Activated B cell treated with CpG ODN at 0.5 μM for 24 hours (primary cell): ENCODE results near the gene RAB40B. TPM values are rescaled to one million over a fixed set of nuclear protein-coding genes. Genes with fewer than 3 reads are reported as not detected.

ENCODE experiments used
- ATAC-seq: fragments of 200-7000 bp; cut with Tn5 transposase; one replicate; pipeline ENCODE4 v1.10.0; 2021; ENCODE audit warnings: low read depth, mild to moderate bottlenecking, moderate library complexity
- CTCF ChIA-PET: fragments of 350-600 bp; sonication (Branson Sonifier 250); formaldehyde crosslinking; loops from one replicate; lab custom pipeline; 2021; ENCODE audit warnings: antibody characterized with exemption; lab: Charles Lee
- POLR2A ChIA-PET: fragments of 350-600 bp; sonication (Branson Sonifier 250); formaldehyde crosslinking; loops from one replicate; lab custom pipeline; 2021; ENCODE audit warnings: antibody characterized with exemption; lab: Charles Lee
- DNase-seq: peaks from one replicate; pipeline ENCODE4 v3.0.0; 2022
- H3K27ac Mint-ChIP-seq: one replicate; pipeline ENCODE4 v1.8.0; 2020; ENCODE audit warnings: mixed read lengths
- H3K27me3 Mint-ChIP-seq: one replicate; pipeline ENCODE4 v1.8.0; 2021; ENCODE audit warnings: mixed read lengths
- H3K36me3 Mint-ChIP-seq: one replicate; pipeline ENCODE4 v1.8.0; 2021; ENCODE audit warnings: low read depth, mixed read lengths
- H3K4me1 Mint-ChIP-seq: one replicate; pipeline ENCODE4 v1.8.0; 2021; ENCODE audit warnings: mixed read lengths
- H3K4me3 Mint-ChIP-seq: one replicate; pipeline ENCODE4 v1.8.0; 2020; ENCODE audit warnings: mild to moderate bottlenecking, mixed read lengths
- H3K9me3 Mint-ChIP-seq: one replicate; pipeline ENCODE4 v1.8.0; 2020; ENCODE audit warnings: mixed read lengths
- intact Hi-C: fragments of 100-400 bp; cut with micrococcal nuclease; formaldehyde crosslinking; loops from one replicate; pipeline ENCODE4 v1.15.1; 2024
- total RNA-seq: library from RNA; stranded (reverse); gene quantifications from 2 replicates; pipeline ENCODE4 v1.2.3, GENCODE V29; 2022
- TF ChIP-seq, protein P1 (sequence below): fragments of 200-600 bp; IDR thresholded peaks from one replicate; pipeline ENCODE4 v1.8.0; 2022; ENCODE audit warnings: antibody characterized with exemption, mild to moderate bottlenecking

Gene RAB40B
- total RNA-seq, 1 donor from 2014 or later, result 2.6 TPM

DNA sequence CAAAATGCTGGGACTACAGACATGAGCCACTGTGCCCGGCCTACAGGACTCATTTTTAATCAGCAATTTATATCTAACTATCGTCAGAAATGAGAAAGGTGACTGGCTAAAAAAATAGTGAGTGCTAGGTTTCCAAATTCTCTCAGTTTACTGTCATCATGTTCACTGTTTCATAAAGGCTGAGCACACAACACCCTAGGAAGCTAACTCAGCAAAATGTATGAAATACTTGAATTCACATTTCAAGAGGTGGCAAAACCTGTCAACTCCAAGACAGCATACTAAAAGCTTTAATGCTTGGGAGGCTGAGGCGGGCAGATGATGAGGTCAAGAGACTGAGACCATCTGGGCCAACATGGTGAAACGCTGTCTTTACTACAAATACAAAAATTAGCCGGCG lies 67.0 kb downstream of the RAB40B start:
- Mint-ChIP-seq H3K9me3 (peaks cover under 1% of the 10 kb centered on the region), H3K4me3 (no peak overlapping the region), H3K4me1 (peaks cover 6% of the 10 kb centered on the region), H3K27ac (no peak overlapping the region), H3K27me3 (no peaks in the 10 kb centered on the region), H3K36me3 (peaks cover 64% of the 10 kb centered on the region)
- intact Hi-C loops, result no loop called here
- POLR2A ChIA-PET, result no interaction called here
- no peak for ATAC-seq
- TF ChIP-seq, protein P1, sequence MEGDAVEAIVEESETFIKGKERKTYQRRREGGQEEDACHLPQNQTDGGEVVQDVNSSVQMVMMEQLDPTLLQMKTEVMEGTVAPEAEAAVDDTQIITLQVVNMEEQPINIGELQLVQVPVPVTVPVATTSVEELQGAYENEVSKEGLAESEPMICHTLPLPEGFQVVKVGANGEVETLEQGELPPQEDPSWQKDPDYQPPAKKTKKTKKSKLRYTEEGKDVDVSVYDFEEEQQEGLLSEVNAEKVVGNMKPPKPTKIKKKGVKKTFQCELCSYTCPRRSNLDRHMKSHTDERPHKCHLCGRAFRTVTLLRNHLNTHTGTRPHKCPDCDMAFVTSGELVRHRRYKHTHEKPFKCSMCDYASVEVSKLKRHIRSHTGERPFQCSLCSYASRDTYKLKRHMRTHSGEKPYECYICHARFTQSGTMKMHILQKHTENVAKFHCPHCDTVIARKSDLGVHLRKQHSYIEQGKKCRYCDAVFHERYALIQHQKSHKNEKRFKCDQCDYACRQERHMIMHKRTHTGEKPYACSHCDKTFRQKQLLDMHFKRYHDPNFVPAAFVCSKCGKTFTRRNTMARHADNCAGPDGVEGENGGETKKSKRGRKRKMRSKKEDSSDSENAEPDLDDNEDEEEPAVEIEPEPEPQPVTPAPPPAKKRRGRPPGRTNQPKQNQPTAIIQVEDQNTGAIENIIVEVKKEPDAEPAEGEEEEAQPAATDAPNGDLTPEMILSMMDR, result no peak
- DNase-seq, result no peak
- CTCF ChIA-PET, result no interaction called here

DNA sequence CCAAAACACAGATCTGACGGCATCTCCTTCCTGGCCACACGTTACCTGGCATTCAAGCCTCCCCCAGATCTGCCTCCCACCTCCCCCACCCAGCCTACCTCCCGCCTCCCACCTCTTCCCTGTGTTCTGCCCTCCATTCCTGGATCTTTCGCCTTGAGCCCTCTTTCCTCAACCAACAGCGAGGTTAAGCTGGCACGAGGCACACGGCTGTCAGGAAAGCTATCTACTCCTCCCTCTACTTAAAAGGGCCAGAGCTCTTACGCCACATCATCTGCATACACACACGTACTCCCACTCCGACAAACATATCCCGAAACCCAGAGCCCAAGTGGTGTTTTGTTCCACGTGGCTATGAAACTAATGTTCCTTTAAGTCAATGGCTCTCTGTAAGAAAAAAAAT lies 68.3 kb downstream of the RAB40B start:
- Mint-ChIP-seq H3K4me3 (no peak overlapping the region), H3K27me3 (no peaks in the 10 kb centered on the region), H3K27ac (no peak overlapping the region), H3K36me3 (peaks cover 65% of the 10 kb centered on the region), H3K9me3 (no peaks in the 10 kb centered on the region), H3K4me1 (peaks cover 6% of the 10 kb centered on the region)
- TF ChIP-seq, protein P1, result no peak
- POLR2A ChIA-PET, result no interaction called here
- intact Hi-C loops, result no loop called here
- DNase-seq, result no peak
- no peak for ATAC-seq
- CTCF ChIA-PET, result no interaction called here

DNA sequence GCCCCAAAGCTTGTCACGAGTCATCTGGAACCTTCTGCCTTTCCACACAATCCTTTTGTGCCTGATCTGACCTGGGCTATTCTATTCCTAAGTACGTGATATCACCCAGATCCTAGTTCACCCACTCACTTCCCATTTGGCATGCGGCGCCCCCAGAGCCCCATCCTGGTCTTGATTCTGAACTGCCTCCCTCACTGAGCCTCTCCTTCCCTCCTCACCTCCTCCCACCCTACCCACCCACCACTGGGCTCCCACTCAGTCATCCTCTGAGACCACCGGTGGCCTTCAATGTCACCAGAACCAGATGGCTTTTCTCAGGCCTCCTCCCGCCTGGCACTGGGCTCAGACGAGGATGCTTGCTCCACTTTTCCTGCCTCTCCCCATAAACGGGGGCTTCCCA lies 68.8 kb downstream of the RAB40B start:
- Mint-ChIP-seq H3K36me3 (peaks cover 69% of the 10 kb centered on the region), H3K27me3 (no peaks in the 10 kb centered on the region), H3K27ac (no peak overlapping the region), H3K9me3 (no peaks in the 10 kb centered on the region), H3K4me3 (no peak overlapping the region), H3K4me1 (peaks cover 6% of the 10 kb centered on the region)
- ChIA-PET CTCF (no interaction called here), POLR2A (no interaction called here)
- no peak for DNase-seq
- no peak for ATAC-seq
- intact Hi-C loops, result no loop called here
- TF ChIP-seq, protein P1, result no peak

DNA sequence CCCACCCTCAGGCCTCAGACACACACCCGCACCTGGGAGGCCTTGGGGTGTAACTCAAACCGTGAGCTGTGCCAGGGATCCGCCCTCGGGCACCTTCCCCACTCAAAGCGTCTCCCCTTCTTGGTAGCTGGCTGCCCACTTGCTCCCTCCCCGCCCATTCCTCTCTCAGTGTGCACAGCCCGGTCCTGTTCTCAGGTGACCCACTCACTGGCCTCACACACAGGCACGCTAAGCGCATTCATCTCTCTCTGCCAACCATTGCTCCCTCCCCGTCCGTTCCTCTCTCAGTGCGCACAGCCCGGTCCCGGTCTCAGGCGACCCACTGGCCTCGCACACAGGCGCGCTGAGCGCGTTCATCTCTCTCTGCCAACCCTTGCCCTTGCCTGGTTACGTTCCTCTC lies 71.1 kb downstream of the RAB40B start:
- no peak overlapping the region for H3K27ac Mint-ChIP-seq
- ATAC-seq (no peak), DNase-seq (no peak)
- POLR2A ChIA-PET, result interaction anchor here (0.9 kb wide), 1 partner anchor 89 kb away, joined by 9 read pairs; the partner anchor contains the start of gene FN3KRP
- CTCF ChIA-PET, result no interaction called here
- peaks cover 70% of the 10 kb centered on the region for H3K36me3 Mint-ChIP-seq
- no peaks in the 10 kb centered on the region for H3K9me3 Mint-ChIP-seq
- intact Hi-C loops, result no loop called here
- no peak overlapping the region for H3K4me3 Mint-ChIP-seq
- TF ChIP-seq, protein P1, result no peak
- H3K4me1 Mint-ChIP-seq, result peaks cover 4% of the 10 kb centered on the region
- no peaks in the 10 kb centered on the region for H3K27me3 Mint-ChIP-seq

DNA sequence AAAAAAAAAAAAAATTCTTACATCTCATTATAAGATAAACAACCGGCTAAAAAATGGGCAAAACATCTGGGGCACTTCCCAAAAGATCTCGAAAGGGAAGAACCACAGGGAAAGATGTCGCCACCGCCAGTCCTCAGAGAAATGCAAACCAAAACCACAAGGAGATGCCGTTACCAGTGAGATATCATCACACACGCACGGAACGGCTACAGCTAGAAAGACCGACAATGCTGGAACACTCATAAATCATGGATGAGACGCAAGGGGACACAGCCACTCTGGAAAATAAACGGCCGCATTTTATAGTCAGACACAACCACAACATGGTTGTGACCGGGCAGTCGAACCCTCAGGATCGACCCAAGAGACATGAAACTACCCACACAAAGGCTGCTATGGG lies 74.8 kb downstream of the RAB40B start:
- Mint-ChIP-seq H3K36me3 (peaks cover 82% of the 10 kb centered on the region), H3K9me3 (no peaks in the 10 kb centered on the region), H3K27ac (no peak overlapping the region), H3K4me1 (no peaks in the 10 kb centered on the region), H3K4me3 (no peak overlapping the region), H3K27me3 (no peaks in the 10 kb centered on the region)
- TF ChIP-seq, protein P1, result no peak
- DNase-seq (no peak), ATAC-seq (no peak)
- POLR2A ChIA-PET, result no interaction called here
- CTCF ChIA-PET, result no interaction called here
- intact Hi-C loops, result no loop called here
